Motor neuron (in vitro differentiated cells): ENCODE data around the gene DDX41. TPM values are rescaled to one million over a fixed set of nuclear protein-coding genes. Genes with fewer than 3 reads are reported as not detected.

Experiments used
- ATAC-seq, 8 experiments: fragments of 200-7000 bp; cut with Tn5 transposase; replicated peaks in 6 of 8; 2 replicates each; pipeline ENCODE4 v1.8.0; 2021; ENCODE audit warnings: mild to moderate bottlenecking in 8 of 8, moderate library complexity in 8 of 8
- H3K27ac ChIP-seq, 2 donors: fragments of 250-450 bp; sonication (Bioruptor Pico); 2 replicates each; pipeline ENCODE4 v1.9.0; 2021; ENCODE audit warnings: antibody characterized with exemption in 2 of 2, mild to moderate bottlenecking in 2 of 2, moderate library complexity in 1 of 2
- H3K4me1 ChIP-seq, 2 donors: fragments of 250-450 bp; sonication (Bioruptor Pico); replicated peaks in 1 of 2; 2 replicates each; pipeline ENCODE4 v1.6.1; 2021; ENCODE audit warnings: antibody characterized with exemption in 2 of 2, mild to moderate bottlenecking in 2 of 2, moderate library complexity in 1 of 2
- H3K4me3 ChIP-seq, 5 donors: fragments of 250-450 bp; sonication (Bioruptor Pico); 2 replicates each; pipeline ENCODE4 v1.9.0; 2021; ENCODE audit warnings: antibody characterized with exemption in 5 of 5, mild to moderate bottlenecking in 5 of 5, moderate library complexity in 4 of 5
- WGBS, 10 experiments: fragments of 450-650 bp; shearing (Covaris generic); methylation state at CpG; one replicate each; pipeline ENCODE4 v1.0.0; 2022; 5-methylcytosine and 5-hydroxymethylcytosine counted together
- in situ Hi-C, 9 experiments: fragments of 400-800 bp; cut with MboI; loops; one replicate each; pipeline ENCODE4 v1.15.0; 2021; ENCODE audit warnings: low sequenced_read_pairs in 9 of 9, low pct_unique_long_range_greater_than_20kb in 2 of 9; ENCODE audit not compliant: unreplicated experiment in 9 of 9
- total RNA-seq, 8 experiments: library from RNA; unstranded; fragments of 300-600 nt; gene quantifications; 2 replicates each; pipeline versions ENCODE4 v1.2.3 to v1.2.4, GENCODE V29; 2022

DDX41 gene
- total RNA-seq, 8 experiments from 2014 or later: 72.7 to 158 (median 97.0) TPM

DNA sequence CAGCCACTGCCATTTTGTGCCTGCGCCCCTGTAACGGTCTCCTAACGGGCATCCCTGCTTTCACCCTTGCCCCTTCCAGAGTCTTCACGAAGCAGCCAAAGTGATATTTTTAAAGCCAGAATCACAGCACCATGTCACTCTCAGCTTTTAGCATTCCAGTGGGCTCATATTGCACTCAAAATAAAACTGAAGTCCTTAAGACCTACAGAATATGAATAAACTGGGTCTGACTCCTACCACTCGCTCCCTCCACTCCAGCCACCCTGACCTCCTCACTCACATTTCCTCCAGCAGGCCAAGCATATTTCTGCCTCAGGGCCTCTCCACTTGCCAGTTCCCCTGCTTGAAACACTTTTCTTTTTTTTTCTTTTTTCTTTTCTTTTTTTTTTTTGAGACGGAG lies 16.9 kb downstream of the DDX41 start:
- in situ Hi-C loops: loop anchor here in 2 of 9 experiments (25.0 kb wide), 1 partner anchor 113 kb away; the partner anchor contains the start of gene SLC34A1 (in 2 of the 2)
- no peak overlapping the region for H3K27ac ChIP-seq
- no peak overlapping the region for H3K4me3 ChIP-seq
- no peak for ATAC-seq
- 63 to 96% (median 80%) methylated on average over 1 to 6 of the region's 6 CpGs for WGBS, 10 experiments
- peaks cover 32 to 38% of the 10 kb centered on the region in 2 donors for H3K4me1 ChIP-seq

DNA sequence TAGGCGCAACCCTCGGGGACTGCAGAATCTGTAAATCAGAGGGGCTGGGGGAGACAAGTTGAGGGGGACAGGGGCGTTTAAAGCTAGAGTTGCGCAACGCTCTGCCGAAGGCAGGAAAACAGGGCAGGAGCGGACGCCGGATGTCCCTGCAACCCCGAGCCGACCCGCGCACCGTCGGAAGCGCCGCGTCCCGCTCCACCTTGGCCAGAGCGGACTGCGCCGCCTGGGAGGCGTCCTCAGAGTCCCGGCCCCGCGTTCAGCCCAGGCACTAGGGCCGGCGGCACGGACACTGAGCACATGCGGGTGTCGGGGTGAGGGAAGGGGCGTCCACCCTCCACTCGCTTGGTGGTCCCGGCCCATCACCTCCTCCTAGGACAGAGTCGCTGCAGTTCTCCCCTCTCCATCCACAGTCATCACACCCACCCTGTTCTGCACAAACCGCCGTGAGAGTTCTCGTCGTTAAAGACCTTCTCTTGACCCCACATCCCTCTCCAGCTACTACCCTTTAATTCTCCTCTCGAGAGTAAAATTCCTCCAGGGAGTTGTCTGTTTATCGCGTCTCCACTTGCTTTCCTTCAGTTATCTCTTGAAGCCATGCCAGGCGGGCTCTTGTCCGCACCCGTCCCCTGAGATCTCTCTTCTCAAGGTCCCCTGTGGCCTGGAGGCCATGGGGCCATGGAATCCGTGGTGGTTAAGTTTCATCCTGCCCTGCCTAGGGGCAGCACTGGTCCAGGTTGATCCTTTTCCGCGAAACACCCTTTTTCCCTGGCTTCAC lies 18.6 kb downstream of the DDX41 start:
- Histone ChIP-seq H3K4me3 (peak overlapping the region; percentile 50 to 77 (median 59)), H3K4me1 (peaks cover 40 to 49% of the 10 kb centered on the region in 2 donors), H3K27ac (no peak overlapping the region)
- peak in 2 of 8 experiments; percentile 2 to 8 for ATAC-seq
- in situ Hi-C loops: loop anchor here in 1 of 9 experiments (25.0 kb wide), 1 partner anchor 111 kb away; the partner anchor contains the start of gene SLC34A1
- 20 to 71% (median 62%) methylated on average over 1 to 9 of the region's 48 CpGs; no CpG with 5 or more reads in 4 of the 10 experiments for WGBS, 10 experiments

DNA sequence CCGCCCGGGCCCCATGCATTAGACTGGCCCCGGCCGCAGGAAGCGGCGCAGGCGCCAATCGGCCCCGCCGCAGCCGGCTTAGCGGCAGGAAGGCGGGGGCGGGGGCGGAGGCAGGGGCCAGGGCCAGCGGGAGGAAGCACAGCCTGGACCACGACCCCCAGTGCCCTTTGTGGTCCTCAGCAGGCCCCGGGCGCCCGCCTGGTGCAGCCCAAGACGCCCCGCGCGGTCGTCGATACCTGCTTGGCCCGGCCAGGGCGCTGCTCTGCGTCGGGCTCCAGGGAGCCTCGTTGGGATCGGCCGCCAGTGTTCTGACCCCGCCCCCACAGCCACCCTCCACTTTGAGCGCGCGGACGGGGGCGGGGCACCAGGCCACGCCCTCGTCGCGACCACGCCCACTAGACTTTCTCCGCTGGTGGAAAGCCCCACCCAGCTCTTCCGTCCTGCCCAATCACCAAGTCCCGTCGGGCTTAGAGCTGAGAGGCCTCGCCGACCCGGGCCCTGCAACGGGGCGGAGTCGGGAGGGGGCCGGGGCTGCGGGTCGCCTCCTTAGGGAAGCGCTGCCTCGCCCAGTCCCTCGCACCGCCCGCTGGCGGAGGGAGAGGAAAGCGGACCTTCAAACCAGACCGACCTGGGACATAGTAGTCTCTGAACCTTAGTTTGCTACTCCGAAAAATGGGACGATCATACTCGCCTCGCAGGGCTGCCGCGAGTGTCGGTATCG lies 19.3 kb downstream of the DDX41 start, which contains the start of gene PDLIM7:
TSS of gene PDLIM7 (minus strand) at position 313 of the 721 bp plus-strand sequence. CDS start 1,092 bp downstream, outside the sequence.
- H3K27ac ChIP-seq: peak within 1 kb of the TSS; percentile 86 to 96
- WGBS, 10 experiments: 0% methylated on average over 3 to 8 of the region's 73 CpGs; no CpG with 5 or more reads in 8 of the 10 experiments

GRCh38 chr5:177496727-177497291 lies 20.0 kb downstream of the DDX41 start:
- peaks cover 40 to 49% of the 10 kb centered on the region in 2 donors for H3K4me1 ChIP-seq
- peak overlapping the region; percentile 50 to 77 (median 59) for H3K4me3 ChIP-seq
- peak; percentile 12 to 72 (median 64) for ATAC-seq
- in situ Hi-C loops: loop anchor here in 1 of 9 experiments (25.0 kb wide), 1 partner anchor 110 kb away; the partner anchor contains the start of gene SLC34A1
- WGBS, 10 experiments: 0% methylated on average over 1 of the region's 29 CpGs; no CpG with 5 or more reads in 9 of the 10 experiments
- peak overlapping the region; percentile 86 to 96 for H3K27ac ChIP-seq

More for the DNA sequence above, 19.3 kb downstream of the DDX41 start, which contains the start of gene PDLIM7:
- Histone ChIP-seq H3K4me1 (peaks cover 40 to 49% of the 10 kb centered on the region in 2 donors), H3K4me3 (peak within 1 kb of the TSS; percentile 50 to 77 (median 59))
- in situ Hi-C loops: loop anchor here in 1 of 9 experiments (25.0 kb wide), 1 partner anchor 110 kb away; the partner anchor contains the start of gene SLC34A1
- ATAC-seq: peak; percentile 56 to 82 (median 68)

DNA sequence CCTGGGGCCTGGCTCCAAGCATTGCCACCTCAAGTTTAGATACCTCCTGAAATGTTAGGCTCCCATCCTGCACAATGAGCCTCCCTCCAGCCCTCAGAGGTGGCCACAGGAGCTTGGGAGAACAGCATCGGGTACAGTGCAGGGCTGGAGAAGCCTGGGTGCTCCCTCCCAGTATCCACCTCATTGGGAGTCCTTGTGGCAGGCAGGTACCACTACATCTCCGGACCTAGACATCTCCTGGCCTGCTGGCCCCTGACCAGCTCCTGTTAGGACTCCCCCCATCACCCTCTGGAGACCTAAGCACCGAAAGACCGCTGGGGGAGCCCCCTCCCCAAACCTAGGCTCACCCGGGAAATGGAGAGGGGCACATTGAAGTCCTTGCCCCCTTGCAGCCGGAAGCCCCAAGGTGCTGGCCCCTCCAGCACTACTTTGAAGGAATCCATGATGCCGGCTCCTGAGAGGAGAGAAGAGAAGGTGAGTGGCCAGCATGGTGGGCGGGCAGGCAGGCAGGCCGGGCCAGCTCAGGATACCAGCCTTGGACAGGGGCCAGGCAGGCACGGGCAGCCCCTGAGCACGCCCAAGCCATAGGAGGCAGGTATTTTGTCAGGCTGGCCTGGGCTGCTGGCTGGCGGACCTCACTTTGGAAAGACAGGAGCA lies 20.6 kb downstream of the DDX41 start:
- H3K4me1 ChIP-seq: peaks cover 38 to 47% of the 10 kb centered on the region in 2 donors
- peak overlapping the region; percentile 86 to 96 for H3K27ac ChIP-seq
- peak overlapping the region; percentile 50 to 77 (median 59) for H3K4me3 ChIP-seq
- in situ Hi-C loops: loop anchor here in 1 of 9 experiments (25.0 kb wide), 1 partner anchor 109 kb away; the partner anchor contains the start of gene SLC34A1
- peak; percentile 3 to 20 (median 10) for ATAC-seq
- 0 to 8% (median 4%) methylated on average over 1 to 7 of the region's 12 CpGs; no CpG with 5 or more reads in 6 of the 10 experiments for WGBS, 10 experiments

DNA sequence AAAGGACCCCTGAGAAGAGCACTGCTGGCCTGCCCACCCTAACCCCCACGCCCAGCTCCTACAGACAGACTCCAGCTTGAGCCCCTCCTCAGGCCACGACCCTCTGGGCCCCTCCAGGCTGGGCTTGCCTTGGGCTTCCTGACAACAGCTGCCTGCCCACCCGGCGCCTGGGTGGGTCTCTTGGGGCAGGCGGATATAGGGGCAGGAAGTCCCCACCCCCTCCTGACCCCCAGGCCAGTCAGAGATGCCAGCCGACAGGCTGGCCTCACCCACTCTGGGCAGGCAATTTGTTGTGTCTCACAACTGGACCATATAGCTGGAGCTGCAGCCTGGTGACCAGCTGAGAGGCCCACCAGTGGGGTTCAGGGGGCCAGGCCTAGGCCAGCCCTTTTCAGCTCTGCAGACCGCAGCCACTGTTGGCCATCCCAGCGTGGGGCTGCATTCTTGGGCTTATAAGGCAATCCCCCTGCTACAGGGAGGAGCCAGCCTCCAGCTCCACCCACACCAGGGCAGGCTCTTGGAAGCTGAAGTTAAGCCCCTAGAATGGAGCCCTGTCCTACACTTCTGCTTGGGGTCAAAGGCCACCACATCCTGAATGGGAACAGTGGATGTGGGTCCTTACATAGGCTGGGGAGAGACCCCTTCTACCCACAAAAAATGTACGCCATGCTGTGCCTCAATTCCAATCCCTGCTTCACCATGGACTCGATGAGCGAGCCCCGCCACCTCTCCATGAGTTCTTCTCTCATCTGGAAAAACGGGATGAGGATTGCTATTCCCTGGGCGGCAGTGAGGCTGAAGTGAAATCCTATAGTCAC lies 21.3 kb downstream of the DDX41 start:
- ATAC-seq: peak in 5 of 8 experiments; percentile 1 to 7 (median 3)
- in situ Hi-C loops: loop anchor here in 1 of 9 experiments (25.0 kb wide), 1 partner anchor 108 kb away; the partner anchor contains the start of gene SLC34A1
- peaks cover 31 to 40% of the 10 kb centered on the region in 2 donors for H3K4me1 ChIP-seq
- WGBS, 10 experiments: 10 to 90% (median 23%) methylated on average over 2 to 4 of the region's 14 CpGs; no CpG with 5 or more reads in 7 of the 10 experiments
- peak overlapping the region in 4 of 5 donors; percentile 50 to 77 (median 60) for H3K4me3 ChIP-seq
- H3K27ac ChIP-seq: peak overlapping the region; percentile 86 to 96

DNA sequence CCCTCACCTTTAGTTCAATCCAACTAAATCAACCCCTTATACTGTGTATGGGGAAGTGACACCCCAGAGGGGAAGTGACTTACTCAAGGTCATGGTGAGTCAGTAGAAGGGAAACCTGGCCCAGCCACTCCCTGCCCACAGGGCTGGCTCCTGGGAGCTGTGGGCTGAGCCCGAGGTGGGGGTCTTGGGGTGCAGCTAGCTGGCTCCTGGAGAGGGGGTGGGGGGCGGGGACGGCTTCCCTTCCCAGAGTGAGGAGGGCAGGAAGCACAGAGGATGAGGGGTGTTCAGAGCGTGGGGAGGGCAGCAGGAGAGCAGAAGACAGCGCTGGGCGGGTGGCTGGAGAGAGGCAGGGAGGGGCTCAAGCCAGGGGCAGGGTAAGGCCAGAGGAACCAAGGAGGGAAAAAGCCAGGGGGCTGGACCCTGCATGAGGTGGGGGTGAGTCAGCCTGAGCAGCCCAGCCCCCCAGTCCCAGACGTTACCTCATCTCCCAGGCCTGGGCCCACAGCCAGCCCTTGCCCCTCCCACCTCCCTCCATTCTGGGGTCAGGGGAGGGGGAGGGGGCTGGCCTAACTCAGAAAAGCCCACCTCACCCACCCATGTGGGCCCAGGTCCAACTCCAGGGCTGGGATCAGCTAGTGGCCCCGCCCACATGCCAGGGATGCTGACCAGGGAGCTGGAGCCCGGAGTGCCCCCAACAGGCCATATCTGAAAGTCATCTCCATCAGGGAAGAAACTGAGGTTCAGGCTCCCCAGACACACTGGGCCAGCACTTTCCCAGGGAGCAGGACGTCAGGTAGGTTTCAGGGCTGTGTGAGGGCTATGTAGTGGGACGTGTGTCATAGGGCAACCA lies 22.2 kb downstream of the DDX41 start:
- ATAC-seq: peak in 6 of 8 experiments; percentile 5 to 19 (median 13)
- in situ Hi-C loops: loop anchor here in 1 of 9 experiments (25.0 kb wide), 1 partner anchor 107 kb away; the partner anchor contains the start of gene SLC34A1
- 0% methylated on average over 1 of the region's 11 CpGs; no CpG with 5 or more reads in 9 of the 10 experiments for WGBS, 10 experiments
- no peak overlapping the region for H3K4me3 ChIP-seq
- peak overlapping the region; percentile 11 to 96 for H3K27ac ChIP-seq
- H3K4me1 ChIP-seq: peaks cover 33 to 42% of the 10 kb centered on the region in 2 donors

DNA sequence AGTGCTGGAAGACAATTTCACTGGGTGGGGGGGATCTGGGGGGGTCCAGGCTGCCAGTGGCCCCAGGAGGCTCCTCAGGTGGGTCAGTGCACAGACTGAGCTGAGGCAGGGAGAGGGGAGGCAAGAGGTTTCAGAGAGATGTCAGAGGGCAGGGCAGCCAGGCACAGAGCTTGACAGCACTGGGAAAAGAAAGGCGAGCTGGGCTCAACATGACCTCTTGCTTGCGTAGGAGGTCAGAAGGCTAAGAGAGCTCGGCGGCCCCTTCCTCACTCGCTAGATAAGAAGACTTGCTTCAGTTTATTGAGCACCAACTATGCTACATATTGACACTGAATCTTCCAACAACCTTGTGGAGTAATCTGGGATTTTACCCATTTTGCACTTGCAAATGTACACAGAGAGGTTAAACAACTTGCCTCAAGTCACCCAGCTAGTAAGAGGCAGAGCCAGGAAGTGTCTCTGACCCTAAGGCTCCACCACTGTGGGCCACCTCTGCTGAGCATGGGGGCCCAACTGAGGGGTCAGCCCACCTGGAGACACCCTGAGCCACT lies 22.9 kb downstream of the DDX41 start:
- WGBS, 10 experiments: 86 to 100% (median 100%) methylated on average over 2 to 3 of the region's 5 CpGs; no CpG with 5 or more reads in 6 of the 10 experiments
- H3K4me3 ChIP-seq: no peak overlapping the region
- in situ Hi-C loops: loop anchor here in 1 of 9 experiments (25.0 kb wide), 1 partner anchor 107 kb away; the partner anchor contains the start of gene SLC34A1
- H3K27ac ChIP-seq: peak overlapping the region in 1 of 2 donors; percentile 96
- ATAC-seq: no peak
- H3K4me1 ChIP-seq: peaks cover 35 to 45% of the 10 kb centered on the region in 2 donors

- no peak overlapping the region for H3K4me3 ChIP-seq
- H3K4me1 ChIP-seq: peaks cover 28 to 35% of the 10 kb centered on the region in 2 donors
- in situ Hi-C loops: loop anchor here in 1 of 9 experiments (25.0 kb wide), 1 partner anchor 106 kb away; the partner anchor contains the start of gene SLC34A1
- 82 to 100% (median 93%) methylated on average over 2 to 5 of the region's 7 CpGs; no CpG with 5 or more reads in 7 of the 10 experiments for WGBS, 10 experiments
- H3K27ac ChIP-seq: no peak overlapping the region
- ATAC-seq: no peak
These were observed 23.9 kb downstream of the DDX41 start for GRCh38 chr5:177492841-177493240.
